Measurements from ENCODE around the gene TATDN3.

The TATDN3 gene

DNA sequence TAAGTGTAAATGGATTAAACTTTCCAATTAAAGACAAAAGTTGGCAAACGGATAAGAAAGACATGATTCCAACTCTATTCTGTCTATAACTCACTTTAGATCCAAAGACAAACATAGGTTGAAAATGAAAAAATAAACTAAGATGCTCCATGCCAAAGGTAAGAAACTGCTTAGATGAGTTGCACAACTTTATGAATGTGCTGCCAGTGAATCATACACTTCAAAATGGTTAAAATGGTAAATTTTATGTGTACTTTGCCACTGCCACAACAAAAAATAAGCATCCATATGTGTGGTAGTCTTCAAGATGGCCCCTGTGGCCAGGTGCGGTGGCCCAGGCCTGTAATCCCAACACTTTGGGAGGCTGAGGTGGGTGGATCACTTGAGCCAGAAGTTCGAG is 45.1 kb upstream of the TATDN3 start:
- H4K20me1 ChIP-seq (ENCODE audit: insufficient read depth, low read length): no peaks in the 10 kb centered on the region
- H3K4me2 ChIP-seq (ENCODE audit: low read length): no peak overlapping the region
- no peaks in the 10 kb centered on the region for H3K27me3 ChIP-seq (ENCODE audit: insufficient read depth, low read length)
- no peak overlapping the region for H3K4me3 ChIP-seq (ENCODE audit: low read depth, low read length, poor library complexity, severe bottlenecking)
- H3K9me2 ChIP-seq (ENCODE audit: low read depth, low read length): no peaks in the 10 kb centered on the region
- H2AFZ ChIP-seq (ENCODE audit: low read length): no peak overlapping the region
- no peak overlapping the region for H3K9ac ChIP-seq (ENCODE audit: low read length)
- H3K27ac ChIP-seq (ENCODE audit: low read depth, low read length, poor library complexity, severe bottlenecking): no peak overlapping the region
- H3F3A ChIP-seq (ENCODE audit: insufficient read depth, low read length): no peaks in the 10 kb centered on the region
- H3K36me3 ChIP-seq (ENCODE audit: insufficient read depth, low read length): peaks cover 8% of the 10 kb centered on the region
- H3K79me2 ChIP-seq (ENCODE audit: insufficient read depth, low read length): peaks cover 10% of the 10 kb centered on the region; the same call in 1 of the 2 replicates
- peaks cover 6% of the 10 kb centered on the region for H3K4me1 ChIP-seq (ENCODE audit: insufficient read depth, low read length, severe bottlenecking)
- 0 out of 2 replicates have a peak, but pooled peaks cover 2% of the 10 kb centered on the region for H3K9me3 ChIP-seq (ENCODE audit: low read length)
- TF ChIP-seq, protein P1, sequence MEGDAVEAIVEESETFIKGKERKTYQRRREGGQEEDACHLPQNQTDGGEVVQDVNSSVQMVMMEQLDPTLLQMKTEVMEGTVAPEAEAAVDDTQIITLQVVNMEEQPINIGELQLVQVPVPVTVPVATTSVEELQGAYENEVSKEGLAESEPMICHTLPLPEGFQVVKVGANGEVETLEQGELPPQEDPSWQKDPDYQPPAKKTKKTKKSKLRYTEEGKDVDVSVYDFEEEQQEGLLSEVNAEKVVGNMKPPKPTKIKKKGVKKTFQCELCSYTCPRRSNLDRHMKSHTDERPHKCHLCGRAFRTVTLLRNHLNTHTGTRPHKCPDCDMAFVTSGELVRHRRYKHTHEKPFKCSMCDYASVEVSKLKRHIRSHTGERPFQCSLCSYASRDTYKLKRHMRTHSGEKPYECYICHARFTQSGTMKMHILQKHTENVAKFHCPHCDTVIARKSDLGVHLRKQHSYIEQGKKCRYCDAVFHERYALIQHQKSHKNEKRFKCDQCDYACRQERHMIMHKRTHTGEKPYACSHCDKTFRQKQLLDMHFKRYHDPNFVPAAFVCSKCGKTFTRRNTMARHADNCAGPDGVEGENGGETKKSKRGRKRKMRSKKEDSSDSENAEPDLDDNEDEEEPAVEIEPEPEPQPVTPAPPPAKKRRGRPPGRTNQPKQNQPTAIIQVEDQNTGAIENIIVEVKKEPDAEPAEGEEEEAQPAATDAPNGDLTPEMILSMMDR (IDR thresholded peaks at IDR 0.05; ENCODE audit: low read length): no peak

DNA sequence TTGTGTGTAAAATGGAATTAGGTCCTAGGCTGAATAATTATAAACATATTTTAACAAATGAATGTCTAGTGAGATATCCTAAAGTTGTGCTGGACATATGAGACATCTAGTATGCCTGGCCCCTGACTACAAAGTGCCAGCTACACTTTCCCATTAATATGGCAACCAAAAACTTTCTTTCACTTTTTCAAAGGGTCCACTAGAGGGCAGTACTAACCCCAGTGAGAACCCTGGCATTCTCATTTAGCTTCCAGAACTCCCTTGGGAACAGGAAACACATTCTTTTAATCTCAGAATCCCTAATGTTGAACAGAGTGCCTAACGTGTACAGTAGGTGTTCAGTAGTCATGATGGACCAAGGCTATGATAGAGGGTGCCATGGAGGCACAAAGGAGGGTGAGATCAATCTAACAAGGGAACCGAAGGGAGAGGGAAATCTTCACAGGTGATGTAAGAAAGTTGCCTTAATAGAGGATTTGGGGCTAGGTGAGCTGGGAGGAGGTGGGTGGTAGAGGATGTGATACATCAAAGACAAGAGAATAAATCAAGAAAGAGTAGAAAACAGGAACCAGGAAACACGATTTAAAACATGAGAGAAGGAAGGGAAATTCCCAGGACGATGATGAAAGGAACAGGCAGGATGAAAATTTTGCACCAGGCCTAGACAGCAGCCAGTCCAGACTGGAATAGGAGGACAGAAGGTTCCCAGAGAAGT is 41.7 kb upstream of the TATDN3 start:
- no peak overlapping the region for H3K27ac ChIP-seq (ENCODE audit: low read depth, low read length, poor library complexity, severe bottlenecking)
- H3F3A ChIP-seq (ENCODE audit: insufficient read depth, low read length): no peaks in the 10 kb centered on the region
- no peak for TF ChIP-seq EZH2 (IDR thresholded peaks at IDR 0.05; ENCODE audit: borderline replicate concordance, low read length)
- TF ChIP-seq, protein P1 (IDR thresholded peaks at IDR 0.05; ENCODE audit: low read length): peak; percentile 89
- no peak overlapping the region for H2AFZ ChIP-seq (ENCODE audit: low read length)
- H3K36me3 ChIP-seq (ENCODE audit: insufficient read depth, low read length): no peaks in the 10 kb centered on the region; the same call in 1 of the 2 replicates
- no peaks in the 10 kb centered on the region for H3K9me2 ChIP-seq (ENCODE audit: low read depth, low read length)
- no peak overlapping the region for H3K4me2 ChIP-seq (ENCODE audit: low read length)
- peaks cover 20% of the 10 kb centered on the region for H3K4me1 ChIP-seq (ENCODE audit: insufficient read depth, low read length, severe bottlenecking)
- H3K79me2 ChIP-seq (ENCODE audit: insufficient read depth, low read length): peaks cover 6% of the 10 kb centered on the region; the same call in 1 of the 2 replicates
- H3K27me3 ChIP-seq (ENCODE audit: insufficient read depth, low read length): no peaks in the 10 kb centered on the region
- no peak overlapping the region for H3K4me3 ChIP-seq (ENCODE audit: low read depth, low read length, poor library complexity, severe bottlenecking)
- 0 out of 2 replicates have a peak, but pooled peaks cover 2% of the 10 kb centered on the region for H3K9me3 ChIP-seq (ENCODE audit: low read length)
- no peaks in the 10 kb centered on the region for H4K20me1 ChIP-seq (ENCODE audit: insufficient read depth, low read length)
- no peak overlapping the region for H3K9ac ChIP-seq (ENCODE audit: low read length)

DNA sequence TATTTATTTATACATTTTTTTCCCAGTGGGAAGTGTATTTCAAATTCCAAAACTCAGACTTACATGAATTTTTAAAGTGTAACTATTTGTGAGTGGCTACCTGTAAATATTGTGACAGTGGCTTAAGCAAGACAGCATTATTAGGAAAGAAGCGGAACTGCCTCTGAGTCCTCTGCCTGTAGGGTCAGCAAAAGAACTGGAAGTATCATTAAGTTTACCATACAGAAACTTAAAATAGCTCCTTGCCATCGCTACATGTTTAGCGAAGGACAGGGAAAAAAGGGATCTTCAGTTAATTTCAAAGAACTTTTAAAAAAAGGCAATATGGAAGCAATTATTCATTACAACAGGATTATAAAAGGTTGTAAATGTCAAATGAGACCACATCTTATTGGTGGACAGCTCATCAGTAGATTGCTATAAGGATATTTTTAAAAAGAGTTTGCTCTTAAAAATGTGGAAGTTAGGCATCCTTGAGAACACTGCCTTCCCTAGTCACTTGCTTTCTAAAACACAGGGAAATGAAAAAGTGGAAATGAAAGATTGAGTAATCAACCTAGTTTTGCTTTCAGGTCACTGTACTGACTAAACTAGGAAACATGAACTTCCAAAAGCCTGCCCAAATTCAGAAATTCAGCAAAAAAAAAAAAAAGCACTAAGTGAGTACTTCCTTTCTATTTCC is 39.3 kb upstream of the TATDN3 start:
- Histone ChIP-seq H3K9me2 (ENCODE audit: low read depth, low read length) (no peaks in the 10 kb centered on the region), H2AFZ (ENCODE audit: low read length) (no peak overlapping the region), H3K27me3 (ENCODE audit: insufficient read depth, low read length) (no peaks in the 10 kb centered on the region), H4K20me1 (ENCODE audit: insufficient read depth, low read length) (no peaks in the 10 kb centered on the region), H3K4me2 (ENCODE audit: low read length) (no peak overlapping the region), H3K9me3 (ENCODE audit: low read length) (0 out of 2 replicates have a peak, but pooled peaks cover under 1% of the 10 kb centered on the region), H3K4me1 (ENCODE audit: insufficient read depth, low read length, severe bottlenecking) (peaks cover 22% of the 10 kb centered on the region), H3K36me3 (ENCODE audit: insufficient read depth, low read length) (no peaks in the 10 kb centered on the region; the same call in 1 of the 2 replicates), H3F3A (ENCODE audit: insufficient read depth, low read length) (no peaks in the 10 kb centered on the region), H3K4me3 (ENCODE audit: low read depth, low read length, poor library complexity, severe bottlenecking) (no peak overlapping the region), H3K27ac (ENCODE audit: low read depth, low read length, poor library complexity, severe bottlenecking) (no peak overlapping the region), H3K79me2 (ENCODE audit: insufficient read depth, low read length) (peaks cover 6% of the 10 kb centered on the region; the same call in 1 of the 2 replicates), H3K9ac (ENCODE audit: low read length) (no peak overlapping the region)
- TF ChIP-seq, protein P1 (IDR thresholded peaks at IDR 0.05; ENCODE audit: low read length): no peak
- TF ChIP-seq EZH2 (IDR thresholded peaks at IDR 0.05; ENCODE audit: borderline replicate concordance, low read length): no peak
